ENCODE measurements around the gene KRT79.

KRT79 gene

DNA sequence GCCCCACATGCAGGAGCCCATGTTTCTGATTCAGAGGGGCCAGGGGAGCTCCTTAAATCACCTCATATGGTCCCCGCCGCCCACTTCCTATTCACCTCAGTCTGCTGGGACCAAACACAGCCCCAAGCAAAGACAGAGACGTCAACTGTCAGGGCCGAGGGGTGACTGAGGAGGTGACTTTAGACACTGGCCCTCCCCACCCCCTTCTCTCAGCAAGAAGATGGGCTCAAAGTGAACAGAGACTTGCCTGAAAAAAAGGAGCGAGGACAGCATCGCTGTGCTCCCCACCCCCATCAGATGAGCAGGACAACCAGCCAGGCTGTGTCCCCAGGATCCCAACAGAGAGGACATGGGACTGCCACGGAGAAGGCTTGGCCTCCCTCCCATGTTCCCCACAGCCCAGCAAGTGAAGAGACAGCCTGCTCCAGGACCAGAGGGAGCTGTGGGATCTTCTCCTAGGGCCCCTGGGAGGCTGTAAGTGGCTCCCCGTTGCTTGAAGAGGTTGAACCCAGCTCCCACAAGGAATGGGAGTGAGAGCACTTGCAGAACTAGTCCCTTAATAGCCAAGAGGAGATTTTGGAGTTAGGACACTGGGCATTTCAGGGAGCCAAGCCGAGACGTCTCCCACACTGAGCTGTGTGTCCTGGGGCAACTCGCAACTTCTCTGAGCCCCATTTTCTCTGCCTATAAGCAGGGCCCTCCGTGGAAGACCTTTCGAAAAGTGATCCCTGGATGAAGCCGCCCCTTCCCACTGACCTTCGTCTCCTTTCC is 1.3 kb upstream of the KRT79 start:
- no peak for DNase-seq (ENCODE audit: low spot score)

GRCh38 chr12:52834727-52835001 is 553 bp upstream of the KRT79 start:
- no peak for DNase-seq (ENCODE audit: low spot score)

- no peak for DNase-seq (ENCODE audit: low spot score)
These were observed 866 bp downstream of the KRT79 start for GRCh38 chr12:52832985-52833905.

DNA sequence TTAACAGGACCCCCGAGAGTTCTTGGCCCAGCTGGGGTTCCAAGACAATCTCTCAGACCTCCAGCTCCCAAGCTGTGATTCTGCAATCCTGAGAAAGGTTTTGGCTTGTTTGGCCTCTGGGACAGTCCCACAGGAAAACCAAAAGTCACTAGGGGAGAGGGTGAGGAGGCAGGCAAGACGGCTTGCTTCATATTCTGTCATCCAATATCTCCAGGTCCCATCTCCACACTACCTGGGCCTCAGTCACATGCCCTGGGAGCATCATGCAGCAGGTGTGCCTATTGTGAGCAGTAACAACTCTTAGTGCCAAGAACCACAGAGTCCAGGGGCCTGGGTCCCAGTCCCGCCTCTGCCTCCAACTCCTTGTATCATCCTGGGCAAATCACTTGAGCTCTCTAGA is 1.7 kb downstream of the KRT79 start:
- no peak for DNase-seq (ENCODE audit: low spot score)

GRCh38 chr12:52831251-52831650 is 2.9 kb downstream of the KRT79 start:
- DNase-seq (ENCODE audit: low spot score): no peak

DNA sequence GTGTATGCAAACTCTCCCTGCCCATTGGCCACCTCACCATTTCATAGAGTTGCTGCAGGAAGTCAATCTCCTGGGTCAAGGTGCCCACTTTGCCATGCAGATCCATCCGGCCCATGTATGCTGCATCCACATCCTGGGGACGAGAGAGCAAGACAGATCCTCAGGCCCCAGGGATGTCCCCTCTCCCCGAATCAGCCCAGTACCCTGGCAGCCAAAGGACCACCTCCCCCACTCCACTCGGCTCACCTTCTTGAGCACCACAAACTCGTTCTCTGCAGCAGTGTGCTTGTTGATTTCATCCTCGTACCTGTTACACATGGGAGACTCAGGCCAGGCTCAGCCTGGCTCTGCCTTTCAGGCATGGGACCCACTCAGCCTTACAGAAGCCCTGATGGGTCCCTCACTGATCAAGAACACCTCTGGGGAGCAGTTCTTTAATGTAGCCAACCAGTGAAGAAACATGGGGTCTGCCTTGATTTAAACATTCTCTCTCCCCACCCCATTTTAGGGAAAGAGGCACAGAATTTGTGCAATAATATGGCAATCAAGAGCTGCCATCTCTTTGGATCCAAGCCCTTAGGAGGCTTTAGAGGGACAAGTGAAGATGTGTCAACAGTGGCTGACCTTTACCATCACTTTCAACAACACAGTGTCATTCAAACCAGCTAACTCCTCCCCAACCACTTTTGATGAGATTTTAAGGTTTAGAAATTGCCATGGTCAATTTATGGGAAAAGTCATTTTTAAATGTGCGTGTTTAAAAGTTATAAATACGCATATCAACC is 3.9 kb downstream of the KRT79 start:
- DNase-seq (ENCODE audit: low spot score): no peak

GRCh38 chr12:52828591-52829021 is 5.5 kb downstream of the KRT79 start:
- no peak for DNase-seq (ENCODE audit: low spot score)

DNA sequence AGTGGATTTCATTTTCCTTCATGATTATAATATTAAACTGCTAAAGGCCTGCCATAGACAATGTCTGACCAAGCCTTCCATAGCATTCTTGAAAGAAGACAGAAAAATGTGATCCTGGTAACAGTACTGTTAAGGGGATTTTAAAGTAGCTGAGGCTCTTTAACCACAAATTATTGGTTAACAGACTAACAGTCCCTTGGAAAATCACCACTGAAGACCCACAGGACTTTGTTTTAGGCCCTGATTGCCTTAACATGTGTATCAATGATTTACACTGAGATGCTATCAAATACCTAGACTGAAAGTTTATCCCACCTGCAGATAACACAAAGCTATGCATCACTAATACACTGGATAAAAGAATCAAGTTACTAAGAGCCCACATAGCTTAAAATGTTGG is 6.0 kb downstream of the KRT79 start:
- DNase-seq (ENCODE audit: low spot score): no peak

GRCh38 chr12:52827499-52828090 is 6.5 kb downstream of the KRT79 start:
- DNase-seq (ENCODE audit: low spot score): no peak

DNA sequence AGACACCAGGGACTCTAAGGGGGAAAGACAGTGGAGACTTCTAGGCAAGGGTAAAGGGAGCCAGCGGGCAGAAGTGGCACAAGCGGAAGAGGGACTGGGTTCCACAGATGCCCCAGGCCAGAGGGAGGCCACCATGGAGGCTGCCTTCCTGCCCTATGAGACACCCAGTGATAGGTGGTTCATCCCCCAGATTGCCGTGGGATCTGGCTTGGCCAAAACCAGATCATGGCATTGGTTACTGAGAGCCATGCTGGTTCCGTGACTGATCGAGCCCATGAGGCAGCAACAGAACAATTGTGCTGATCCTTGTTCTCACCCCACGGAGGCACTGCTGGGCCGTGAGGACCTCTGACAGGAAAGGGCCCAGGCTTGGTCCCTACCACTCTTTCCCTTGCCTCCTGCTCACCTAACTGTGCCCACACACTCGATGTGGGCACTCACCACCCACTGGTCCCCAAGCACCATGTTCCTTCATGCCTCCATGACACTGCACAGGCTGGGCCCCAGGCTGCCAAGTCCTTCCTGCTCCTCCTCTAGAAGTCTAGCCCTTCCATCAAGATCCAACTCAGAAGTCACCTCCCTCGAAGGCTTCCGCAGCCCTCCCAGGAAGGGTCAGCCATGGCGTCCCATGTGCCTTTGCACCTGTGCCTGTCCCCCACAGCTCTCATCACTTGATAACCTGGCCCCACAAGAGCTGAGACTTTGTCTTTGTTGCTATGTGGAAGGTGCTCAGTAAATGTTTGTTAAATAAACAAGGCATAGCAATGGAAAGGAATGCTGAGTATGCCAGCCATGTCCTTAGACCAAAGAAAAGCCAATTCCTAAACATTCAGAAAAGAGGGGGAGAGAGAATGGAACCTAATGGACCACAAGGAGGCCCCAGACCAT is 7.3 kb downstream of the KRT79 start:
- DNase-seq (ENCODE audit: low spot score): no peak

- no peak for DNase-seq (ENCODE audit: low spot score)
These were observed 8.2 kb downstream of the KRT79 start for GRCh38 chr12:52825961-52826360.

GRCh38 chr12:52824741-52825410 is 9.2 kb downstream of the KRT79 start:
- DNase-seq (ENCODE audit: low spot score): no peak

- DNase-seq (ENCODE audit: low spot score): no peak
These were observed 10.2 kb downstream of the KRT79 start for GRCh38 chr12:52823761-52824450.

- DNase-seq (ENCODE audit: low spot score): no peak
These were observed 11.2 kb downstream of the KRT79 start for GRCh38 chr12:52822771-52823510.

DNA sequence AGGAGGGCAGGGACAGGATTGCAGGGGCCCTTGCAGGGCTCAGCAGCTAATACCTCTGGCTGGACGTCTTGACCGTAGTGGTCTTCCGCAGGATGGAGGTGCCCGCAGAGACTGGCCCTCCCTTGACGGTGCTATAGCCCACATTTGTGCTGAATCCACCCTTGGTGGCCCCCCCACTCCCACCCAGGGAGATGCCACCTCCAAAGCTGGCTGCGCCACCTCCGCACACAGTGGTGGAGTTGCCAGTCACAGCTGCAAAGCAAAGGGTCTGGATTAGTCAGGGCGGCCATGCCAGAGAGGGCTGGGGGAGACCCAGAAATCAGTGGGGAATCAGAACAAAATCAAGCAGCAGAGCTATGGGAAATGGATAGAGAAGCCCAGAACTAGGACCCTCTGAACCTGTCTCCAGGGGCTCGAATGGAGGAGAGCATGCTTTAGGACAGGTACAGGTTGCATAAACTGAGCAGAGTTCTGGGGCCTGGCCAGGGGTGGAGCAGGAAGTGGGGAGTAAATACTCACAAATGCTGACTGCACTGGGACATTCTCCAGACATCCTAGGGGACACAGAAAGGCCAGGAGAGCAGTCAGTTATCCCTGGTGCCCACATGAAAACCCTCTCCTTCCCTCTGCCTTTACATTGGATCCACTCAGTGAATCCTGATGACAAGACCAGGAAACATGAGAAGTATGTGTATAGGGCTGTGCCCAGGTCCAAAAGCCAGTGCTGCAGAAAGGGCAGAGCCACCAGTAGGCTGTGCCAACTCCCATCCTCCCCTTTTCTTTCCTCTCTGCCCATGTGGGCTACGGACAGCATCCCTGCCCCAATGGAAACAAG is 12.1 kb downstream of the KRT79 start:
- DNase-seq (ENCODE audit: low spot score): no peak

- DNase-seq (ENCODE audit: low spot score): no peak
These were observed 12.9 kb downstream of the KRT79 start for GRCh38 chr12:52821071-52821730.

DNA sequence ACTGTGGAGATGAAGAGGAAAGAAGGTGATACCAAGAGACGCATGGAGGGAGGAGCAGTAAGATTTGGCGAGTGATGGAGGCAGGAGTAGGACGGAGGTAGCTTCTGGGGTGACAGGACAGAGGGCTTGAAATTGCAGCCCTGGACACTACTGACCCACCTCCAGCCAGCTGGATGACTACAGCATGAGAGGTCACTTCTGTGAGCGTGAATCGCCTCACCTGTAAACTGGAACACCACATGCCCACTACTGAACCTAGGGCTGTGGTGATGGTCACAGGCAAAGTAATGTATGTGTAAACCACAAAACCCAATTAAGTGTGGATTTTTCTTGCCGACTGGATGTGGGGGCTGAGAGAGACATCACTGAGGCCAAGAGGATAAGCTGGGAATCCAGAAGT is 13.6 kb downstream of the KRT79 start:
- DNase-seq (ENCODE audit: low spot score): no peak
